MM.1S (cell line): ENCODE results near the gene UBE2J2.

Experiments used
- EZH2 ChIP-seq: fragments of 300-600 bp; sonication (generic); optimal IDR thresholded peaks from 2 replicates; pipeline ENCODE3; 2017; ENCODE audit warnings: low read depth, mild to moderate bottlenecking, antibody characterized with exemption, low read length, mixed read lengths
- EZH2phosphoT487 ChIP-seq: fragments of 300-600 bp; sonication (generic); IDR thresholded peaks from 2 replicates; pipeline ENCODE4 v1.6.1; 2018; ENCODE audit warnings: antibody characterized with exemption, low read length
- TF ChIP-seq, protein P1 (sequence below): fragments of 300-600 bp; sonication (generic); IDR thresholded peaks from 2 replicates; pipeline ENCODE4 v1.5.1; 2016; ENCODE audit warnings: antibody characterized with exemption, low read length, mixed read lengths

GRCh38 chr1:1238702-1239178 is 34.9 kb downstream of the UBE2J2 start:
- TF ChIP-seq EZH2 (no peak), EZH2phosphoT487 (no peak)
- TF ChIP-seq, protein P1, sequence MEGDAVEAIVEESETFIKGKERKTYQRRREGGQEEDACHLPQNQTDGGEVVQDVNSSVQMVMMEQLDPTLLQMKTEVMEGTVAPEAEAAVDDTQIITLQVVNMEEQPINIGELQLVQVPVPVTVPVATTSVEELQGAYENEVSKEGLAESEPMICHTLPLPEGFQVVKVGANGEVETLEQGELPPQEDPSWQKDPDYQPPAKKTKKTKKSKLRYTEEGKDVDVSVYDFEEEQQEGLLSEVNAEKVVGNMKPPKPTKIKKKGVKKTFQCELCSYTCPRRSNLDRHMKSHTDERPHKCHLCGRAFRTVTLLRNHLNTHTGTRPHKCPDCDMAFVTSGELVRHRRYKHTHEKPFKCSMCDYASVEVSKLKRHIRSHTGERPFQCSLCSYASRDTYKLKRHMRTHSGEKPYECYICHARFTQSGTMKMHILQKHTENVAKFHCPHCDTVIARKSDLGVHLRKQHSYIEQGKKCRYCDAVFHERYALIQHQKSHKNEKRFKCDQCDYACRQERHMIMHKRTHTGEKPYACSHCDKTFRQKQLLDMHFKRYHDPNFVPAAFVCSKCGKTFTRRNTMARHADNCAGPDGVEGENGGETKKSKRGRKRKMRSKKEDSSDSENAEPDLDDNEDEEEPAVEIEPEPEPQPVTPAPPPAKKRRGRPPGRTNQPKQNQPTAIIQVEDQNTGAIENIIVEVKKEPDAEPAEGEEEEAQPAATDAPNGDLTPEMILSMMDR: no peak
